H1 (cell line): ENCODE measurements around the gene GOLGA3. TPM values are rescaled to one million over a fixed set of nuclear protein-coding genes. Genes with fewer than 3 reads are reported as not detected.

Source experiments
- FOSL1 ChIP-seq: IDR thresholded peaks from 2 replicates; pipeline ENCODE4 v1.6.1; 2011; ENCODE audit warnings: mild to moderate bottlenecking, low read depth, low read length, moderate library complexity; ENCODE audit not compliant: insufficient read depth
- GABPA ChIP-seq: IDR thresholded peaks from 2 replicates; pipeline ENCODE4 v1.6.1; 2011; ENCODE audit warnings: mild to moderate bottlenecking, low read length, moderate library complexity, borderline replicate concordance; ENCODE audit not compliant: insufficient read depth
- RNF2 ChIP-seq: fragments of 200-900, 300-1000 bp; sonication (generic); IDR thresholded peaks from 2 replicates; pipeline ENCODE4 v1.7.1; 2016; ENCODE audit warnings: borderline replicate concordance, low read depth, mild to moderate bottlenecking, antibody characterized with exemption, low read length; ENCODE audit not compliant: poor library complexity, severe bottlenecking; ENCODE audit errors: missing control alignments
- ZNF274 ChIP-seq: IDR thresholded peaks from 2 replicates; pipeline ENCODE4 v1.7.0; 2012; ENCODE audit warnings: low read length, borderline replicate concordance; ENCODE audit errors: extremely low read depth
- polyA plus RNA-seq, 7 experiments: library from polyadenylated mRNA; depleted of rRNA in 3 of 7; stranded (reverse) in 5 of 7; unstranded in 2 of 7; fragments of >200 nt in 5 of 7; fragments of 200-250 nt in 2 of 7; gene quantifications; 1 replicate in 5 of 7; 2 replicates in 1 of 7; 4 replicates in 1 of 7; pipeline versions ENCODE4 v1.2.1 to v1.2.3, GENCODE V29; 2011 to 2013; ENCODE audit warnings: missing spikeins in 2 of 7, mixed read lengths in 2 of 7
- total RNA-seq: library from RNA; stranded (reverse); fragmentation: NEBNext Ultra II Directional; extraction: Animal tissue kit (Norgen Biotek cat#: 25700); gene quantifications from 2 replicates; pipeline ENCODE4 v1.2.1, GENCODE V29; 2021

The GOLGA3 gene
- total and polyA plus RNA-seq, 2 of the 8 experiments (the other 6 are each of a cell fraction or from before 2014, with no cell fraction given): 6.4 to 33.1 TPM

DNA sequence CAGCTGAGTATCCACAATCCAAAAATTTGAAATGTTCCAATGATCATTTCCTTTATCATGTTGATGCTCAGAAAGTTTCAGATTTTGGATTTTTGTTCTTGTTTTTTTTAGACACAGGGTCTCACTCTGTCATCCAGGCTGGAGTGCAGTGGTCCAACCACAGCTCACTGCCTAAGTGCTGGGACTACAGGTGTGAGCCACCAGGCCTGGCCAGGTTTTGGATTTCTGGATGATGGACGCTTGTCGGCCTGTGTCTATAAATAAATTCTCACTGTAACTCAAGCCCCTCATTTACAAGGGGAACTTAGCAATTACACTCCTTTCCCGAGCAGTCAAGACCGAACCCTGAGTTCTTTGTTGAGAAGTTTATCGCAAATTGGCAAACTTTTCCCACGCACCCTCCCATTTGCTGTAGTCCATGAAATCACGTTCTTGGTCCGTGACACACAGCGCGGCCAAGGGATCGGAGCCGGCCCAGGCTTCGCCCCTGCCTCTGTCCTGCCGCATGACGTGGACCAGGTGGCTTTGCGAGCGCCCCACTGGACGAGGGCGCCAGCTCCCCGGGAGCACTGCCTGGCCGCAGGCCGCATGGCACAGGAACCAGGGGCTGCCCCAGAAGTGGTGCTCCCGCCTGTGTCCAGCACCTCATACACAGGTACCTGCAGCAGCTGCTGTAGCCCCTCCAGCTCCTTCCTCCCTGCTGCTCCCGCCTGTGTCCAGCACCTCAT lies 53.0 kb downstream of the GOLGA3 start (continued):
- TF ChIP-seq ZNF274 (no peak), FOSL1 (no peak), RNF2 (no peak), GABPA (no peak)
